GM23338 (cell line): ENCODE measurements around the gene WDR11. TPM values are rescaled to one million over a fixed set of nuclear protein-coding genes. Genes with fewer than 3 reads are reported as not detected.

Source experiments
- ATAC-seq: fragments of 200-7000 bp; cut with Tn5 transposase; 3 replicates; pipeline ENCODE4 v1.9.1; 2020
- DNase-seq: peaks from one replicate; pipeline ENCODE4 v3.0.0-alpha.2; 2015; ENCODE audit warnings: low spot score
- H2AFZ ChIP-seq: fragments of 200-600 bp; sonication (generic); 2 replicates; pipeline ENCODE4 v1.8.0; 2016; ENCODE audit warnings: antibody characterized with exemption, mild to moderate bottlenecking, moderate library complexity
- H3F3A ChIP-seq: fragments of 200-600 bp; sonication (generic); replicated peaks from 2 replicates; pipeline ENCODE4 v1.8.0; 2017; ENCODE audit warnings: antibody characterized with exemption, mixed run types, low read depth
- H3K27ac ChIP-seq: fragments of 200-600 bp; sonication (generic); 2 replicates; pipeline ENCODE4 v1.6.1; 2016; ENCODE audit warnings: low read depth
- H3K27me3 ChIP-seq: fragments of 200-600 bp; sonication (generic); 2 replicates; pipeline ENCODE4 v1.8.0; 2016; ENCODE audit warnings: mild to moderate bottlenecking, mixed run types, moderate library complexity; ENCODE audit not compliant: insufficient read depth
- H3K36me3 ChIP-seq: fragments of 200-600 bp; sonication (generic); 2 replicates; pipeline ENCODE4 v1.8.0; 2016; ENCODE audit warnings: mild to moderate bottlenecking; ENCODE audit not compliant: insufficient read depth
- H3K4me1 ChIP-seq: fragments of 200-600 bp; sonication (generic); 2 replicates; pipeline ENCODE4 v1.8.0; 2016; ENCODE audit warnings: mild to moderate bottlenecking, moderate library complexity; ENCODE audit not compliant: insufficient read depth
- H3K4me2 ChIP-seq: fragments of 200-600 bp; sonication (generic); 2 replicates; pipeline ENCODE4 v1.7.1; 2017; ENCODE audit warnings: mixed run types
- H3K4me3 ChIP-seq: fragments of 200-600 bp; sonication (generic); 2 replicates; pipeline ENCODE4 v1.6.1; 2016; ENCODE audit warnings: mixed run types
- H3K79me2 ChIP-seq: fragments of 200-600 bp; sonication (generic); replicated peaks from 2 replicates; pipeline ENCODE4 v1.8.0; 2017; ENCODE audit warnings: mild to moderate bottlenecking; ENCODE audit not compliant: insufficient read depth
- H3K9me2 ChIP-seq: fragments of 200-600 bp; sonication (generic); 2 replicates; pipeline ENCODE4 v1.8.0; 2017; ENCODE audit not compliant: insufficient read depth
- H4K20me1 ChIP-seq: fragments of 200-600 bp; sonication (generic); replicated peaks from 2 replicates; pipeline ENCODE4 v1.8.0; 2017; ENCODE audit warnings: mild to moderate bottlenecking; ENCODE audit not compliant: insufficient read depth
- H3K27ac Mint-ChIP-seq: 2 replicates; pipeline ENCODE4 v1.8.0; 2020; ENCODE audit warnings: inconsistent platforms, mild to moderate bottlenecking, moderate library complexity, mixed read lengths
- H3K27me3 Mint-ChIP-seq: 3 replicates; pipeline ENCODE4 v1.8.0; 2022; ENCODE audit warnings: low read depth, mild to moderate bottlenecking, moderate library complexity, mixed read lengths, inconsistent platforms; ENCODE audit not compliant: insufficient read depth, poor library complexity
- H3K36me3 Mint-ChIP-seq: 3 replicates; pipeline ENCODE4 v1.8.0; 2021; ENCODE audit warnings: low read depth, mild to moderate bottlenecking, inconsistent platforms, moderate library complexity, mixed read lengths
- H3K4me1 Mint-ChIP-seq: 3 replicates; pipeline ENCODE4 v1.8.0; 2020; ENCODE audit warnings: mild to moderate bottlenecking, inconsistent platforms, mixed read lengths
- H3K4me3 Mint-ChIP-seq: 3 replicates; pipeline ENCODE4 v1.8.0; 2021; ENCODE audit warnings: moderate library complexity, mild to moderate bottlenecking, inconsistent platforms, mixed read lengths
- H3K9me3 Mint-ChIP-seq: 3 replicates; pipeline ENCODE4 v1.8.0; 2020; ENCODE audit warnings: moderate library complexity, mild to moderate bottlenecking, inconsistent platforms, mixed read lengths
- ETS1 ChIP-seq: IDR thresholded peaks from 2 replicates; pipeline ENCODE4 v1.6.1; 2016; ENCODE audit warnings: antibody characterized with exemption
- EZH2 ChIP-seq: fragments of 200-600 bp; sonication (generic); IDR thresholded peaks from one replicate; pipeline ENCODE4 v1.8.0; 2017; ENCODE audit warnings: antibody characterized with exemption, mild to moderate bottlenecking, low read depth; ENCODE audit not compliant: unreplicated experiment
- EZH2phosphoT487 ChIP-seq: fragments of 200-600 bp; sonication (generic); IDR thresholded peaks from one replicate; pipeline ENCODE4 v1.8.1; 2018; ENCODE audit warnings: antibody characterized with exemption; ENCODE audit not compliant: unreplicated experiment
- JUNB ChIP-seq: IDR thresholded peaks from one replicate; pipeline ENCODE4 v1.6.1; 2016; ENCODE audit warnings: antibody characterized with exemption; ENCODE audit not compliant: unreplicated experiment
- NANOG ChIP-seq: IDR thresholded peaks from 2 replicates; pipeline ENCODE4 v1.6.1; 2016; ENCODE audit warnings: antibody characterized with exemption, borderline replicate concordance
- POLR2AphosphoS5 ChIP-seq: IDR thresholded peaks from 2 replicates; pipeline ENCODE4 v1.6.1; 2016; ENCODE audit warnings: antibody characterized with exemption, low read depth
- STAT1 ChIP-seq: IDR thresholded peaks from one replicate; pipeline ENCODE4 v1.6.1; 2016; ENCODE audit warnings: antibody characterized with exemption; ENCODE audit not compliant: unreplicated experiment
- ZNF114 ChIP-seq: fragments of 250-450 bp; sonication (Bioruptor Pico); IDR thresholded peaks from 2 replicates; pipeline ENCODE4 v1.5.0; 2020; ENCODE audit warnings: mild to moderate bottlenecking, moderate library complexity
- ZNF331 ChIP-seq: fragments of 250-450 bp; sonication (Bioruptor Pico); IDR thresholded peaks from 2 replicates; pipeline ENCODE4 v1.5.0; 2020; ENCODE audit warnings: low read depth, mild to moderate bottlenecking, moderate library complexity
- polyA plus RNA-seq: library from polyadenylated mRNA; unstranded; fragments of >200 nt; fragmentation: Nextera tagmentation; extraction: Ambion mirVana; gene quantifications from 2 replicates; pipeline ENCODE4 v1.2.1, GENCODE V29; 2016
- total RNA-seq: library from RNA; depleted of rRNA; stranded (reverse); fragments of >200 nt; shearing (Covaris generic); gene quantifications from 2 replicates; pipeline ENCODE4 v1.2.3, GENCODE V29; 2014
- TF ChIP-seq, protein P1 (sequence below): fragments of 250-450 bp; sonication (Bioruptor Pico); IDR thresholded peaks from 2 replicates; pipeline ENCODE4 v1.5.0; 2020; ENCODE audit warnings: mild to moderate bottlenecking, moderate library complexity

The WDR11 gene
- total and polyA plus RNA-seq, 2 experiments from 2014 or later, result 19.7 to 74.4 TPM

- peaks cover 20% of the 10 kb centered on the region for H3K27me3 Mint-ChIP-seq
- DNase-seq (no peak), ATAC-seq (no peak)
- no peak overlapping the region for H3K27ac Mint-ChIP-seq
- Histone ChIP-seq H3K27ac (no peak overlapping the region), H3K79me2 (no peaks in the 10 kb centered on the region), H3K36me3 (no peaks in the 10 kb centered on the region), H3K9me2 (no peaks in the 10 kb centered on the region), H3K4me3 (no peak overlapping the region), H4K20me1 (no peaks in the 10 kb centered on the region), H3K27me3 (peaks cover 15% of the 10 kb centered on the region), H2AFZ (peak overlapping the region; percentile 38; the same call in 1 of the 2 replicates), H3K4me2 (no peak overlapping the region), H3F3A (no peaks in the 10 kb centered on the region), H3K4me1 (peaks cover 23% of the 10 kb centered on the region)
- TF ChIP-seq NANOG, result no peak
- no peak for TF ChIP-seq EZH2
- TF ChIP-seq, protein P1, sequence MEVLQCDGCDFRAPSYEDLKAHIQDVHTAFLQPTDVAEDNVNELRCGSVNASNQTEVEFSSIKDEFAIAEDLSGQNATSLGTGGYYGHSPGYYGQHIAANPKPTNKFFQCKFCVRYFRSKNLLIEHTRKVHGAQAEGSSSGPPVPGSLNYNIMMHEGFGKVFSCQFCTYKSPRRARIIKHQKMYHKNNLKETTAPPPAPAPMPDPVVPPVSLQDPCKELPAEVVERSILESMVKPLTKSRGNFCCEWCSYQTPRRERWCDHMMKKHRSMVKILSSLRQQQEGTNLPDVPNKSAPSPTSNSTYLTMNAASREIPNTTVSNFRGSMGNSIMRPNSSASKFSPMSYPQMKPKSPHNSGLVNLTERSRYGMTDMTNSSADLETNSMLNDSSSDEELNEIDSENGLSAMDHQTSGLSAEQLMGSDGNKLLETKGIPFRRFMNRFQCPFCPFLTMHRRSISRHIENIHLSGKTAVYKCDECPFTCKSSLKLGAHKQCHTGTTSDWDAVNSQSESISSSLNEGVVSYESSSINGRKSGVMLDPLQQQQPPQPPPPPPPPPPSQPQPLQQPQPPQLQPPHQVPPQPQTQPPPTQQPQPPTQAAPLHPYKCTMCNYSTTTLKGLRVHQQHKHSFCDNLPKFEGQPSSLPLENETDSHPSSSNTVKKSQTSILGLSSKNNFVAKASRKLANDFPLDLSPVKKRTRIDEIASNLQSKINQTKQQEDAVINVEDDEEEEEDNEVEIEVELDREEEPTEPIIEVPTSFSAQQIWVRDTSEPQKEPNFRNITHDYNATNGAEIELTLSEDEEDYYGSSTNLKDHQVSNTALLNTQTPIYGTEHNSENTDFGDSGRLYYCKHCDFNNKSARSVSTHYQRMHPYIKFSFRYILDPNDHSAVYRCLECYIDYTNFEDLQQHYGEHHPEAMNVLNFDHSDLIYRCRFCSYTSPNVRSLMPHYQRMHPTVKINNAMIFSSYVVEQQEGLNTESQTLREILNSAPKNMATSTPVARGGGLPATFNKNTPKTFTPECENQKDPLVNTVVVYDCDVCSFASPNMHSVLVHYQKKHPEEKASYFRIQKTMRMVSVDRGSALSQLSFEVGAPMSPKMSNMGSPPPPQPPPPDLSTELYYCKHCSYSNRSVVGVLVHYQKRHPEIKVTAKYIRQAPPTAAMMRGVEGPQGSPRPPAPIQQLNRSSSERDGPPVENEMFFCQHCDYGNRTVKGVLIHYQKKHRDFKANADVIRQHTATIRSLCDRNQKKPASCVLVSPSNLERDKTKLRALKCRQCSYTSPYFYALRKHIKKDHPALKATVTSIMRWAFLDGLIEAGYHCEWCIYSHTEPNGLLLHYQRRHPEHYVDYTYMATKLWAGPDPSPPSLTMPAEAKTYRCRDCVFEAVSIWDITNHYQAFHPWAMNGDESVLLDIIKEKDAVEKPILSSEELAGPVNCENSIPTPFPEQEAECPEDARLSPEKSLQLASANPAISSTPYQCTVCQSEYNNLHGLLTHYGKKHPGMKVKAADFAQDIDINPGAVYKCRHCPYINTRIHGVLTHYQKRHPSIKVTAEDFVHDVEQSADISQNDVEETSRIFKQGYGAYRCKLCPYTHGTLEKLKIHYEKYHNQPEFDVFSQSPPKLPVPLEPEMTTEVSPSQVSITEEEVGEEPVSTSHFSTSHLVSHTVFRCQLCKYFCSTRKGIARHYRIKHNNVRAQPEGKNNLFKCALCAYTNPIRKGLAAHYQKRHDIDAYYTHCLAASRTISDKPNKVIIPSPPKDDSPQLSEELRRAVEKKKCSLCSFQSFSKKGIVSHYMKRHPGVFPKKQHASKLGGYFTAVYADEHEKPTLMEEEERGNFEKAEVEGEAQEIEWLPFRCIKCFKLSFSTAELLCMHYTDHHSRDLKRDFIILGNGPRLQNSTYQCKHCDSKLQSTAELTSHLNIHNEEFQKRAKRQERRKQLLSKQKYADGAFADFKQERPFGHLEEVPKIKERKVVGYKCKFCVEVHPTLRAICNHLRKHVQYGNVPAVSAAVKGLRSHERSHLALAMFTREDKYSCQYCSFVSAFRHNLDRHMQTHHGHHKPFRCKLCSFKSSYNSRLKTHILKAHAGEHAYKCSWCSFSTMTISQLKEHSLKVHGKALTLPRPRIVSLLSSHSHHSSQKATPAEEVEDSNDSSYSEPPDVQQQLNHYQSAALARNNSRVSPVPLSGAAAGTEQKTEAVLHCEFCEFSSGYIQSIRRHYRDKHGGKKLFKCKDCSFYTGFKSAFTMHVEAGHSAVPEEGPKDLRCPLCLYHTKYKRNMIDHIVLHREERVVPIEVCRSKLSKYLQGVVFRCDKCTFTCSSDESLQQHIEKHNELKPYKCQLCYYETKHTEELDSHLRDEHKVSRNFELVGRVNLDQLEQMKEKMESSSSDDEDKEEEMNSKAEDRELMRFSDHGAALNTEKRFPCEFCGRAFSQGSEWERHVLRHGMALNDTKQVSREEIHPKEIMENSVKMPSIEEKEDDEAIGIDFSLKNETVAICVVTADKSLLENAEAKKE (CRISPR knock-in tag), result no peak
- no peak for TF ChIP-seq ZNF331
- no peak for TF ChIP-seq POLR2AphosphoS5
- no peak for TF ChIP-seq STAT1
- TF ChIP-seq ETS1, result no peak
- no peak for TF ChIP-seq EZH2phosphoT487
- TF ChIP-seq ZNF114 (CRISPR knock-in tag), result no peak
- no peak for TF ChIP-seq JUNB
- peaks cover 19% of the 10 kb centered on the region for H3K4me1 Mint-ChIP-seq
- peaks cover 4% of the 10 kb centered on the region for H3K36me3 Mint-ChIP-seq
- peaks cover 10% of the 10 kb centered on the region; the same call in 2 of the 3 replicates for H3K9me3 Mint-ChIP-seq
- no peak overlapping the region for H3K4me3 Mint-ChIP-seq
Observed at GRCh38 chr10:120946497-120946896, 95.3 kb downstream of the WDR11 start.
